Heart right ventricle (tissue), 16 donors: ENCODE data around the gene TSPAN8. TPM values are rescaled to one million over a fixed set of nuclear protein-coding genes. Genes with fewer than 3 reads are reported as not detected.
A peak's percentile ranks its signal among the peaks of the same experiment; 100 is the strongest.

Experiments used
- ATAC-seq, 8 donors: fragments of 200-7000 bp; cut with Tn5 transposase; one replicate each; pipeline ENCODE4 v1.9.1; 2020; ENCODE audit warnings: mild to moderate bottlenecking in 8 of 8, moderate library complexity in 8 of 8, moderate number of reproducible peaks in 1 of 8
- DNase-seq, 2 donors: peaks; one replicate each; pipeline ENCODE4 v3.0.0-alpha.2; 2020
- H3K27ac ChIP-seq, 10 donors: fragments of 200-600 bp; sonication (generic) in 2 of 10; one replicate each; pipeline versions ENCODE4 v1.5.0 to v1.8.0; 2020 to 2022; ENCODE audit warnings: mild to moderate bottlenecking in 3 of 10
- H3K27me3 ChIP-seq, 7 donors: fragments of 200-600 bp; one replicate each; pipeline ENCODE4 v1.8.0; 2021 to 2022; ENCODE audit warnings: mild to moderate bottlenecking in 2 of 7
- H3K36me3 ChIP-seq, 9 donors: fragments of 200-600 bp; sonication (generic) in 1 of 9; one replicate each; pipeline versions ENCODE4 v1.5.0 to v1.8.0; 2020 to 2022; ENCODE audit warnings: mild to moderate bottlenecking in 2 of 9
- H3K4me1 ChIP-seq, 9 donors: fragments of 200-600 bp; sonication (generic) in 1 of 9; one replicate each; pipeline versions ENCODE4 v1.5.0 to v1.8.0; 2020 to 2022; ENCODE audit warnings: mild to moderate bottlenecking in 4 of 9
- H3K4me3 ChIP-seq, 10 donors: fragments of 200-600 bp; sonication (generic) in 2 of 10; one replicate each; pipeline versions ENCODE4 v1.5.0 to v1.8.0; 2020 to 2022; ENCODE audit warnings: mild to moderate bottlenecking in 7 of 10, moderate library complexity in 2 of 10
- H3K9me3 ChIP-seq, 11 donors: fragments of 200-600 bp in 10 of 11; sonication (generic) in 2 of 11; one replicate each; pipeline versions ENCODE4 v1.5.0 to v1.8.0; 2013 to 2022; ENCODE audit warnings: mild to moderate bottlenecking in 2 of 11, control low read depth in 1 of 11, moderate library complexity in 1 of 11
- CTCF ChIP-seq, 9 donors: fragments of 200-600 bp; sonication (generic) in 2 of 9; IDR thresholded peaks; one replicate each; pipeline versions ENCODE4 v1.5.0 to v1.8.0; 2021 to 2022; ENCODE audit warnings: antibody characterized with exemption in 9 of 9, mild to moderate bottlenecking in 5 of 9, moderate library complexity in 1 of 9
- WGBS, 2 donors: extraction: QIAGEN DNeasy Blood & Tissue Kit; methylation state at CpG; one replicate each; pipeline ENCODE4 v1.1.7; 2013; ENCODE audit warnings: inconsistent platforms in 1 of 2; 5-methylcytosine and 5-hydroxymethylcytosine counted together
- intact Hi-C, 10 donors: fragments of 100-400 bp; cut with DNase I; formaldehyde crosslinking; loops; one replicate each; pipeline versions ENCODE4 v1.11.1 to v1.14.2; 2022
- long read RNA-seq, 3 donors: library from polyadenylated mRNA; unstranded; transcript quantifications; one replicate each; pipeline ENCODE4 v2.0.0, GENCODE V29; 2020 to 2021
- polyA plus RNA-seq, 2 donors: library from polyadenylated mRNA; stranded (reverse); fragments of 200-250 nt; gene quantifications; one replicate each; pipeline ENCODE4 v1.2.3, GENCODE V29; 2013
- total RNA-seq, 10 donors: library from RNA; stranded (reverse); fragmentation: NEBNext Ultra II Directional in 3 of 10; extraction: Animal tissue kit (Norgen Biotek cat#: 25700) in 3 of 10; gene quantifications; one replicate each; pipeline versions ENCODE4 v1.2.1 to v1.2.4, GENCODE V29; 2021 to 2023
- donor health status: Arrhythmogenic right ventricular cardiomyopathy.
- donor health status: ischemic (EF 13 %, LVEDD 7.1; RV severe dilation, severe dysfunction).
- donor health status: healthy with polysubstance abuse.
- donor health status: DM: no; HTN: yes; CAD: no.
- donor health status: DM: no; HTN: no; CAD: no.
- donor health status: ischemic (EF 25% LVEDD 6.9; RV normal size, moderate dysfunction).
- donor health status: ischemic (EF 25% LVEDD 5.7; RV mildly dilated, moderate dysfunction).
- donor health status: healthy.
- donor health status: DM: yes; HTN: yes; CAD: no.
- donor health status: Ischemic cardiomyopathy.
- donor health status: ischemic (EF 35%, LVEDD 5.7; RV mildly dilated, moderate dysfunction).
- donor health status: nonischemic (EF 11% LVEDD 7.7; RV severe dilation, severe dysfunction).
- donor health status: DM: yes; HTN: yes; CAD: no.
- donor health status: PGD.
- donor health status: ischemic (EF 29% LVEDD 5.4; RV normal size, mild dysfunction).
- donor health status: nonischemic (EF 23%, LVEDD 6.1; RV moderate dilation, normal function).

TSPAN8 gene
- total RNA-seq (under 1 TPM in 4 of 10 donors, not detected in 6; 0.21 to 0.75 (median 0.38) TPM), polyA plus RNA-seq (under 1 TPM; 0.09 to 0.66 TPM)
- long read RNA-seq, donor 1 = 0 reads
- long read RNA-seq, donor 2, partial matches to known transcripts = 0 of 1 reads
- long read RNA-seq, donor 2, other reads (novel, unspliced or antisense) = 1 of 1 reads
- long read RNA-seq, donor 3 = 0 reads

- TF ChIP-seq CTCF (IDR thresholded peaks at IDR 0.05) = no peak
- ATAC-seq (no peak), DNase-seq (no peak)
- H3K9me3 ChIP-seq = peaks cover 0 to 2% (median 0%) of the 10 kb centered on the region in 11 donors
- peaks cover 0 to 9% (median 0%) of the 10 kb centered on the region in 9 donors for H3K4me1 ChIP-seq
- H3K27me3 ChIP-seq = no peaks in the 10 kb centered on the region
- H3K27ac ChIP-seq = no peak within 1 kb of the TSS
- 77 to 84% methylated on average over 7 of the region's 7 CpGs for WGBS, 2 donors
- H3K4me3 ChIP-seq = peak within 1 kb of the TSS in 1 of 10 donors; percentile 5
- no peaks in the 10 kb centered on the region for H3K36me3 ChIP-seq
- intact Hi-C loops = no loop called here
These were observed at the start of gene TSPAN8 for GRCh38 chr12:71157601-71158233. Gene TSPAN8, minus strand, starts transcription at chr12:71157999. Its CDS starts 321 bp downstream, at chr12:71157678.

- DNase-seq (no peak), ATAC-seq (no peak)
- Histone ChIP-seq H3K4me1 (no peaks in the 10 kb centered on the region), H3K9me3 (peaks cover 0 to 19% (median 0%) of the 10 kb centered on the region in 11 donors), H3K4me3 (no peak overlapping the region), H3K27me3 (no peaks in the 10 kb centered on the region), H3K27ac (no peak overlapping the region), H3K36me3 (no peaks in the 10 kb centered on the region)
- no peak for TF ChIP-seq CTCF (IDR thresholded peaks at IDR 0.05)
- intact Hi-C loops = no loop called here
- 97 to 98% methylated on average over 1 of the region's 1 CpG for WGBS, 2 donors
These were observed 43.4 kb upstream of the TSPAN8 start for GRCh38 chr12:71201136-71201679.

- no peak for TF ChIP-seq CTCF (IDR thresholded peaks at IDR 0.05)
- H3K36me3 ChIP-seq = no peaks in the 10 kb centered on the region
- H3K4me1 ChIP-seq = no peaks in the 10 kb centered on the region
- no peak for DNase-seq
- WGBS, 2 donors = 82 to 91% methylated on average over 2 of the region's 2 CpGs
- no peaks in the 10 kb centered on the region for H3K27me3 ChIP-seq
- ATAC-seq = no peak
- H3K4me3 ChIP-seq = no peak overlapping the region
- intact Hi-C loops = no loop called here
- peaks cover 0 to 17% (median 0%) of the 10 kb centered on the region in 11 donors for H3K9me3 ChIP-seq
- H3K27ac ChIP-seq = no peak overlapping the region
These were observed 42.9 kb upstream of the TSPAN8 start for GRCh38 chr12:71200706-71201105.

- H3K4me1 ChIP-seq = no peaks in the 10 kb centered on the region
- H3K4me3 ChIP-seq = no peak overlapping the region
- no peaks in the 10 kb centered on the region for H3K27me3 ChIP-seq
- no peak for TF ChIP-seq CTCF (IDR thresholded peaks at IDR 0.05)
- no peaks in the 10 kb centered on the region for H3K36me3 ChIP-seq
- no peak overlapping the region for H3K27ac ChIP-seq
- intact Hi-C loops = no loop called here
- ATAC-seq = no peak
- peaks cover 0 to under 1% (median 0%) of the 10 kb centered on the region in 11 donors for H3K9me3 ChIP-seq
- no peak for DNase-seq
These were observed 39.7 kb upstream of the TSPAN8 start for GRCh38 chr12:71197460-71197859.
